RWPE1 (cell line): ENCODE results near the gene CASKIN2.

Experiments
- CTCF ChIA-PET: fragments of 350-600 bp; sonication (Branson Sonifier 250); formaldehyde crosslinking; extraction: SDS; loops from one replicate; lab custom pipeline; 2021; lab: Yijun Ruan, JAX
- POLR2A ChIA-PET: fragments of 400-600 bp; formaldehyde crosslinking; extraction: SDS; loops from one replicate; lab custom pipeline; 2020; ENCODE audit warnings: antibody characterized with exemption; ENCODE audit not compliant: low non-redundant PET; lab: Yijun Ruan, JAX
- DNase-seq: peaks from one replicate; pipeline ENCODE4 v3.0.0; 2012; ENCODE audit warnings: low spot score
- H3K27ac ChIP-seq: fragments of 450-650 bp; 2 replicates; pipeline ENCODE4 v1.5.1; 2017
- TF ChIP-seq, protein P1 (sequence below): fragments of 450-650 bp; conservative IDR thresholded peaks from 2 replicates; pipeline ENCODE4 v1.5.1; 2017; ENCODE audit warnings: low read depth, mild to moderate bottlenecking

Gene CASKIN2

DNA sequence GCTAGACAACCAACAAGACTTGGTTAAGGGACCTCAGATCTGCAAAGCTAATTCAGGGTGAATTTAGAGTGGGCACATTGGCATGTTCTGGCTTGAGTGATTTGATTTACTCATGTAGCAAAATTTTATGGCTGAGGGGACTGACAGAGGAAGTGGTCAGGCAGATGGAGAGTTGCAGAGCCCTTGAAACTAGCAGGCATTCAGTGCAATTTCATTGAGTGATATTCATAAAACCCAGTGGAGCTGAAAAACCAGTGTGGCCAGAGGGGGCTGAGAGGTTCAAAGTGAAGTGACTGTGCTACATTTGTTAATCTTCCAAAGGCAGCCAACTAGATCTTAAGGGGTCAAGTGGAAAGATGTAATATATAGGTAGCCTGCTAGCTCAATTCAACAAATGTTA, 61.1 kb downstream of the CASKIN2 start:
- TF ChIP-seq, protein P1, sequence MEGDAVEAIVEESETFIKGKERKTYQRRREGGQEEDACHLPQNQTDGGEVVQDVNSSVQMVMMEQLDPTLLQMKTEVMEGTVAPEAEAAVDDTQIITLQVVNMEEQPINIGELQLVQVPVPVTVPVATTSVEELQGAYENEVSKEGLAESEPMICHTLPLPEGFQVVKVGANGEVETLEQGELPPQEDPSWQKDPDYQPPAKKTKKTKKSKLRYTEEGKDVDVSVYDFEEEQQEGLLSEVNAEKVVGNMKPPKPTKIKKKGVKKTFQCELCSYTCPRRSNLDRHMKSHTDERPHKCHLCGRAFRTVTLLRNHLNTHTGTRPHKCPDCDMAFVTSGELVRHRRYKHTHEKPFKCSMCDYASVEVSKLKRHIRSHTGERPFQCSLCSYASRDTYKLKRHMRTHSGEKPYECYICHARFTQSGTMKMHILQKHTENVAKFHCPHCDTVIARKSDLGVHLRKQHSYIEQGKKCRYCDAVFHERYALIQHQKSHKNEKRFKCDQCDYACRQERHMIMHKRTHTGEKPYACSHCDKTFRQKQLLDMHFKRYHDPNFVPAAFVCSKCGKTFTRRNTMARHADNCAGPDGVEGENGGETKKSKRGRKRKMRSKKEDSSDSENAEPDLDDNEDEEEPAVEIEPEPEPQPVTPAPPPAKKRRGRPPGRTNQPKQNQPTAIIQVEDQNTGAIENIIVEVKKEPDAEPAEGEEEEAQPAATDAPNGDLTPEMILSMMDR, result no peak
- ChIA-PET POLR2A (no interaction called here), CTCF (interaction anchor here (0.6 kb wide), 1 partner anchor 385 kb away, joined by 3 read pairs; no protein-coding TSS in a partner anchor)
- H3K27ac ChIP-seq, result no peak overlapping the region
- DNase-seq, result no peak

DNA sequence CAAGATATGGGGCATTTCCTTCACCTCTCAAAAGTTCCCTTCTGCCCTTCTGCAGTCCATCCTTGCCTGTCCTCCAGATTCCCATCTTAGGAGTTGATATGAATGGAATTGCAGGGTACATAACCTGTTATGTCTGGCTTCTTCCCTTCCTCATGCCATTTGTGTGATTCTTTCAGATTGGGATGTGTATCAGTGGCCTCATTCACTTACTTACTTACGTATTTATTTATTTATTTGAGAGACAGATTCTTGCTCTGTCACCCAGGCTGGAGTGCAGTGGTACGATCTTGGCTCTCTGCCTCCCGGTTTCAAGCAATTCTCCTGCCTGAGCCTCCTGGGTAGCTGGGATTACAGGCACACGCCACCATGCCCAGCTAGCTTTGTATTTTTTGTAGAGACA, 65.1 kb downstream of the CASKIN2 start:
- POLR2A ChIA-PET, result no interaction called here
- DNase-seq, result no peak
- H3K27ac ChIP-seq, result no peak overlapping the region
- CTCF ChIA-PET, result no interaction called here
- TF ChIP-seq, protein P1, result no peak
